ENCODE data around the gene PMPCA.

The PMPCA gene

GRCh38 chr9:136386018-136386417 is 24.4 kb upstream of the PMPCA start:
- Histone ChIP-seq H3K4me1 (ENCODE audit: insufficient read depth, low read length) (no peaks in the 10 kb centered on the region), H3K27ac (ENCODE audit: low read depth, low read length) (no peak overlapping the region), H3K9ac (ENCODE audit: low read length) (no peak overlapping the region), H3K36me3 (ENCODE audit: insufficient read depth, low read length) (peaks cover 32% of the 10 kb centered on the region), H3K4me3 (ENCODE audit: low read depth in 1 of 2, low read length in 2 of 2) (no peak overlapping the region), H3K9me3 (ENCODE audit: low read length) (no peaks in the 10 kb centered on the region), H3K27me3 (ENCODE audit: control insufficient read depth in 1 of 2, insufficient read depth in 2 of 2, low read length in 2 of 2) (no peaks in the 10 kb centered on the region)

- Histone ChIP-seq H3K9ac (ENCODE audit: low read length) (no peak overlapping the region), H3K27ac (ENCODE audit: low read depth, low read length) (no peak overlapping the region), H3K36me3 (ENCODE audit: insufficient read depth, low read length) (peaks cover 41% of the 10 kb centered on the region), H3K4me3 (ENCODE audit: low read depth in 1 of 2, low read length in 2 of 2) (no peak overlapping the region), H3K9me3 (ENCODE audit: low read length) (no peaks in the 10 kb centered on the region), H3K4me1 (ENCODE audit: insufficient read depth, low read length) (no peaks in the 10 kb centered on the region), H3K27me3 (ENCODE audit: control insufficient read depth in 1 of 2, insufficient read depth in 2 of 2, low read length in 2 of 2) (no peaks in the 10 kb centered on the region)
These were observed 23.2 kb upstream of the PMPCA start for GRCh38 chr9:136387217-136387616.

DNA sequence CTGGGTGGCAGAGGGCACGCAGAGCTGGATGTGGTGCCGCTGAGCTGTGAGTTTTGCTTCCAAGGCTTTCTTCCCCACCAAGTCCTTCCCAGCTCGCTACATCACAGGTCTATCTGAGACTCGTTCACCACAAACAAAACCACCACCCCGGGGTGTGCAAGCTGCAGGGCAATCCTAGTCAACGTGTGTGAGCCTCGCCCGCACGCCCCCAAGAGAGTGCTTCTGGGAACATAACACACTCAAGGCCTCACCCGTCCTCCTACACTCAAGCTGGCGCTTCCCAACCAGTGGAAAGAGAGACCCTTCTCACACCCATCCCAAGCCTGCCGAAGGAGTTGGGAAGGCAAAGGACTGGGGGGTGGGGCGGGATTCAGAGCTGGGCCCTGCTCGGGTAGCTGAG is 21.1 kb upstream of the PMPCA start:
- no peak overlapping the region for H3K4me3 ChIP-seq (ENCODE audit: low read depth in 1 of 2, low read length in 2 of 2)
- no peaks in the 10 kb centered on the region for H3K27me3 ChIP-seq (ENCODE audit: control insufficient read depth in 1 of 2, insufficient read depth in 2 of 2, low read length in 2 of 2)
- H3K4me1 ChIP-seq (ENCODE audit: insufficient read depth, low read length) = no peaks in the 10 kb centered on the region
- no peak overlapping the region for H3K27ac ChIP-seq (ENCODE audit: low read depth, low read length)
- H3K9me3 ChIP-seq (ENCODE audit: low read length) = no peaks in the 10 kb centered on the region
- H3K36me3 ChIP-seq (ENCODE audit: insufficient read depth, low read length) = peaks cover 61% of the 10 kb centered on the region
- no peak overlapping the region for H3K9ac ChIP-seq (ENCODE audit: low read length)

GRCh38 chr9:136391737-136392537 is 18.5 kb upstream of the PMPCA start:
- Histone ChIP-seq H3K27ac (ENCODE audit: low read depth, low read length) (no peak overlapping the region), H3K4me1 (ENCODE audit: insufficient read depth, low read length) (no peaks in the 10 kb centered on the region), H3K4me3 (ENCODE audit: low read depth in 1 of 2, low read length in 2 of 2) (no peak overlapping the region), H3K9me3 (ENCODE audit: low read length) (no peaks in the 10 kb centered on the region), H3K36me3 (ENCODE audit: insufficient read depth, low read length) (peaks cover 80% of the 10 kb centered on the region), H3K27me3 (ENCODE audit: control insufficient read depth in 1 of 2, insufficient read depth in 2 of 2, low read length in 2 of 2) (no peaks in the 10 kb centered on the region), H3K9ac (ENCODE audit: low read length) (no peak overlapping the region)

GRCh38 chr9:136392538-136393449 is 17.7 kb upstream of the PMPCA start:
- no peaks in the 10 kb centered on the region for H3K4me1 ChIP-seq (ENCODE audit: insufficient read depth, low read length)
- no peak overlapping the region for H3K27ac ChIP-seq (ENCODE audit: low read depth, low read length)
- no peak overlapping the region for H3K9ac ChIP-seq (ENCODE audit: low read length)
- H3K27me3 ChIP-seq (ENCODE audit: control insufficient read depth in 1 of 2, insufficient read depth in 2 of 2, low read length in 2 of 2) = no peaks in the 10 kb centered on the region
- H3K4me3 ChIP-seq (ENCODE audit: low read depth in 1 of 2, low read length in 2 of 2) = no peak overlapping the region
- H3K9me3 ChIP-seq (ENCODE audit: low read length) = no peaks in the 10 kb centered on the region
- peaks cover 79% of the 10 kb centered on the region for H3K36me3 ChIP-seq (ENCODE audit: insufficient read depth, low read length)

- Histone ChIP-seq H3K4me1 (ENCODE audit: insufficient read depth, low read length) (peaks cover 5% of the 10 kb centered on the region), H3K36me3 (ENCODE audit: insufficient read depth, low read length) (peaks cover 76% of the 10 kb centered on the region), H3K27me3 (ENCODE audit: control insufficient read depth in 1 of 2, insufficient read depth in 2 of 2, low read length in 2 of 2) (no peaks in the 10 kb centered on the region), H3K9ac (ENCODE audit: low read length) (no peak overlapping the region), H3K27ac (ENCODE audit: low read depth, low read length) (no peak overlapping the region), H3K4me3 (ENCODE audit: low read depth in 1 of 2, low read length in 2 of 2) (no peak overlapping the region), H3K9me3 (ENCODE audit: low read length) (no peaks in the 10 kb centered on the region)
These were observed 16.9 kb upstream of the PMPCA start for GRCh38 chr9:136393531-136393930.

GRCh38 chr9:136394312-136395019 is 16.0 kb upstream of the PMPCA start:
- Histone ChIP-seq H3K27me3 (ENCODE audit: control insufficient read depth in 1 of 2, insufficient read depth in 2 of 2, low read length in 2 of 2) (no peaks in the 10 kb centered on the region), H3K4me1 (ENCODE audit: insufficient read depth, low read length) (peaks cover 11% of the 10 kb centered on the region), H3K9me3 (ENCODE audit: low read length) (no peaks in the 10 kb centered on the region), H3K27ac (ENCODE audit: low read depth, low read length) (no peak overlapping the region), H3K9ac (ENCODE audit: low read length) (no peak overlapping the region), H3K4me3 (ENCODE audit: low read depth in 1 of 2, low read length in 2 of 2) (no peak overlapping the region), H3K36me3 (ENCODE audit: insufficient read depth, low read length) (peaks cover 70% of the 10 kb centered on the region)

DNA sequence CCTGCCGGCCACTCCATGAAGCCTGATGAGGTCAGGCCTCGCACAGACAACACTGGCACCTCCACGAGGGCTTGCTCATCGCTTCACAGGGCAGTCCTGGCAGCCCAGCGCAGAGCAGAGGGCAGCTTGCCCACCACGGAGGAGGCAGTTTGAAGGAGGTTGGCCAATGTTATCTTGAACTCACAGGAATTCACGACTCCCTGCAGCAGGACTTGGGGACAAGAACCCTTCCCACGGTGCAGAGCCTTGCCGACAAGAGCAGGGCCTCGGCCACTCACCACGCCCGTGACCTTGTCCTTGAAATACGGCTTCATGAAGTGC is 15.5 kb upstream of the PMPCA start:
- Histone ChIP-seq H3K4me1 (ENCODE audit: insufficient read depth, low read length) (peaks cover 11% of the 10 kb centered on the region), H3K9me3 (ENCODE audit: low read length) (no peaks in the 10 kb centered on the region), H3K36me3 (ENCODE audit: insufficient read depth, low read length) (peaks cover 70% of the 10 kb centered on the region), H3K27me3 (ENCODE audit: control insufficient read depth in 1 of 2, insufficient read depth in 2 of 2, low read length in 2 of 2) (no peaks in the 10 kb centered on the region), H3K4me3 (ENCODE audit: low read depth in 1 of 2, low read length in 2 of 2) (no peak overlapping the region), H3K27ac (ENCODE audit: low read depth, low read length) (no peak overlapping the region), H3K9ac (ENCODE audit: low read length) (no peak overlapping the region)

- Histone ChIP-seq H3K4me1 (ENCODE audit: insufficient read depth, low read length) (peaks cover 16% of the 10 kb centered on the region), H3K36me3 (ENCODE audit: insufficient read depth, low read length) (peaks cover 70% of the 10 kb centered on the region), H3K9me3 (ENCODE audit: low read length) (no peaks in the 10 kb centered on the region), H3K27me3 (ENCODE audit: control insufficient read depth in 1 of 2, insufficient read depth in 2 of 2, low read length in 2 of 2) (no peaks in the 10 kb centered on the region), H3K9ac (ENCODE audit: low read length) (no peak overlapping the region), H3K27ac (ENCODE audit: low read depth, low read length) (no peak overlapping the region), H3K4me3 (ENCODE audit: low read depth in 1 of 2, low read length in 2 of 2) (no peak overlapping the region)
These were observed 14.9 kb upstream of the PMPCA start for GRCh38 chr9:136395345-136396218.

DNA sequence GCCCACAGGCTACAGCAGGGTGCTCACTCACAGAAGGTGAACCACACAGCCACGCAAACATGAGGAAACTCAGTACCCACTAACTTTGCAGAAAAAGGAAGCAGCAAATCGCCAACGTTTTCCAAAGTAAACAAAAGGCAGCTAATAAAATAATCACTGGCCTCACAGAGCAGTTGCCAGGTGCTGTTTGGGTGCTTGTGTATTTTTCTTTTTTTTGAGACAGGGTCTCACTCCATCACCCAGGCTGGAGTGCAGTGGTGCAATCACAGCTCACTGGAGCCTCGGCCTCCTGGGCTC is 14.3 kb upstream of the PMPCA start:
- Histone ChIP-seq H3K27ac (ENCODE audit: low read depth, low read length) (no peak overlapping the region), H3K27me3 (ENCODE audit: control insufficient read depth in 1 of 2, insufficient read depth in 2 of 2, low read length in 2 of 2) (no peaks in the 10 kb centered on the region), H3K4me1 (ENCODE audit: insufficient read depth, low read length) (peaks cover 18% of the 10 kb centered on the region), H3K36me3 (ENCODE audit: insufficient read depth, low read length) (peaks cover 68% of the 10 kb centered on the region), H3K4me3 (ENCODE audit: low read depth in 1 of 2, low read length in 2 of 2) (no peak overlapping the region), H3K9me3 (ENCODE audit: low read length) (no peaks in the 10 kb centered on the region), H3K9ac (ENCODE audit: low read length) (no peak overlapping the region)

DNA sequence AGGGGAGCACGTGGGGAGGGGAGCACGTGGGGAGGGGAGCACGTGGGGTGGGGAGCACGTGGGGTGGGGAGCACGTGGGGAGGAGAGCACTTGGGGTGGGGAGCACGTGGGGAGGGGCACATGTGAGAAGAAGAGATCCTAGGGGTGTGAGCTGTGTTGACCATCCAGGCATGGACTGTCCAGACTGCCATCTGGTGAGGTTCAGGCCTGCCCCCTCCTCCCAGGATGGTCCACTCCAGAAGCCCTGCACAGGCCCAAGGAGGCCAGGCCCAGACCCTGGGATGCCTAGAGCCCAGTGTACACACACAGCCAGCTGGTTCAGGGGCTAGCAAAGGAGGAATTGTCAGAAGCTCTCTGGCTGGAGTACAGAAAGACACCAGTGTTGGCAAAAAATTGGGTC is 12.8 kb upstream of the PMPCA start:
- no peak overlapping the region for H3K9ac ChIP-seq (ENCODE audit: low read length)
- H3K9me3 ChIP-seq (ENCODE audit: low read length) = no peaks in the 10 kb centered on the region
- peaks cover 58% of the 10 kb centered on the region for H3K36me3 ChIP-seq (ENCODE audit: insufficient read depth, low read length)
- peaks cover 18% of the 10 kb centered on the region for H3K4me1 ChIP-seq (ENCODE audit: insufficient read depth, low read length)
- no peak overlapping the region for H3K4me3 ChIP-seq (ENCODE audit: low read depth in 1 of 2, low read length in 2 of 2)
- H3K27me3 ChIP-seq (ENCODE audit: control insufficient read depth in 1 of 2, insufficient read depth in 2 of 2, low read length in 2 of 2) = no peaks in the 10 kb centered on the region
- no peak overlapping the region for H3K27ac ChIP-seq (ENCODE audit: low read depth, low read length)
